ENCODE results near the gene IFNA2. TPM values are rescaled to one million over a fixed set of nuclear protein-coding genes. Genes with fewer than 3 reads are reported as not detected.

The IFNA2 gene
- polyA plus RNA-seq, 1 donor from 2014 or later, result not detected

DNA sequence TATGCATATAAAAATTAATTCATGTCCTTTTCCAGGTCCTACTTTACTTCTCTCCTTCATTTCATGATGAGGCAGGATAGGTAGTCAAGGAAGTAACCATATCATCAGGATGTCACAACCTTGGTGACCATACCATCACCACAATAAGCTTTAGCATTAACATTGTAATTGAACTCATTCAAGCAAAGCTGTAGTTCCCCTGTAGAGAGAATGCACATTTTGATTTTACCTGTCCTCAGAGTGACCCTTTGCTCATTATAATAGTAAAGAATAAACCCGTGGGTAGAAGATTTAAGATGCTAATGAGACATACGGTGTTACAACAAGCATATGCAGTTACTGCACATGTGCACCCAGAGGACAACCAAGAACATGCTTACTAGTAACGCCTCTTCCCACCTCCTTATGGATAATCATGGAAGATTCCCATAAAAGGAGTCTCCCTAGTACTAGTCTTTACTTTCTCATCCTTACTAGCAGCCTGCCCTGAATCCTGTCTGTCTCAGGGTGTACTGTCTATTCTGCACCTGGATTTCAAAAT lies 36.7 kb downstream of the IFNA2 start:
- H3K36me3 Mint-ChIP-seq, result no peaks in the 10 kb centered on the region
- H3K4me1 Mint-ChIP-seq, result peaks cover 0 to 5% (median 4%) of the 10 kb centered on the region in 3 donors
- H3K27me3 Mint-ChIP-seq, result peaks cover 35% of the 10 kb centered on the region
- no peak overlapping the region for H3K4me3 Mint-ChIP-seq
- H3K27ac Mint-ChIP-seq, result no peak overlapping the region
- H3K9me3 Mint-ChIP-seq, result peaks cover 0 to 5% (median 4%) of the 10 kb centered on the region in 3 donors

DNA sequence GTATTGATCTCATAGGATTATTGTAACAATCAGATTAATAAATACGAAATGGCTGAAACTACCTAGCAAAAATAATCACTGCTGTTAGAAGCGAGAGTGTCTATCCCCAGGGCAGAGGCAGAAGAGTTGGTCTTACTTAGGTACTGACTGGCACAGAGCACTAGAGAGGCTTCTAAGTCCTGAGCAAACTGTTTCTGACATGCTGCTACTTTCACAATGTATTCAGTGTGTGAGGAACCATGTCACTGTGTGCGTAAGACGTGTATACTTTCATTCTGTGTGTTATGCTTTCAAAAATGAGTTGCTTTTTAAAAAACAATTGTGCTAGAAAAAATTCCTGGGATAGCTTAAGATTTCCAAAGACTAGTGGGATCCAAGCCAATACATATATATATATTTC lies 44.5 kb downstream of the IFNA2 start:
- no peak overlapping the region for H3K4me3 Mint-ChIP-seq
- no peaks in the 10 kb centered on the region for H3K36me3 Mint-ChIP-seq
- H3K9me3 Mint-ChIP-seq, result peaks cover 0 to 4% (median 2%) of the 10 kb centered on the region in 3 donors
- H3K27ac Mint-ChIP-seq, result no peak overlapping the region
- H3K27me3 Mint-ChIP-seq, result peaks cover 36% of the 10 kb centered on the region
- peaks cover 2 to 9% (median 8%) of the 10 kb centered on the region in 3 donors for H3K4me1 Mint-ChIP-seq

DNA sequence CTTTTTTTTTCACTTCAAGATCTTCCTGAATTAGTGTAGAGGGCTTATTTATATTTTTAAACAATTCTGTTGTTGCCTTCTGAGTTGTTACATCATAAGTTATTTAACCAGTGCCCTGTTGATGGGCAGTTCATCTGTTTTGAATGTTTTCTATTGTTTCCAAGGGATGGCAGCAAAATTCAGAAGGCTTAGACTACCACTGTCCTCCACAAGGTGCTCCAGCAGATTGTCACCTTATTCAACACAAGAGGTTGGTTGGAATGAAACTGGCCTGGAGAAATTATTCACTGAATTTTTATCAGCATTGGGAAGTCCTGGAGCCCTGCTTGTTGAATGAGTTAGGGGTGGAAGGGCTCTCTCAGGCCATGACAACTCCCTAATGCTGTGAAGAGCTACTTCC lies 48.7 kb downstream of the IFNA2 start:
- H3K9me3 Mint-ChIP-seq, result no peaks in the 10 kb centered on the region
- peak overlapping the region in 3 of 4 donors; percentile 65 to 98 (median 97) for H3K4me3 Mint-ChIP-seq
- H3K36me3 Mint-ChIP-seq, result no peaks in the 10 kb centered on the region
- H3K27me3 Mint-ChIP-seq, result peaks cover 6% of the 10 kb centered on the region
- peak overlapping the region; percentile 7 to 91 (median 85) for H3K27ac Mint-ChIP-seq
- peaks cover 31 to 41% (median 33%) of the 10 kb centered on the region in 3 donors for H3K4me1 Mint-ChIP-seq

DNA sequence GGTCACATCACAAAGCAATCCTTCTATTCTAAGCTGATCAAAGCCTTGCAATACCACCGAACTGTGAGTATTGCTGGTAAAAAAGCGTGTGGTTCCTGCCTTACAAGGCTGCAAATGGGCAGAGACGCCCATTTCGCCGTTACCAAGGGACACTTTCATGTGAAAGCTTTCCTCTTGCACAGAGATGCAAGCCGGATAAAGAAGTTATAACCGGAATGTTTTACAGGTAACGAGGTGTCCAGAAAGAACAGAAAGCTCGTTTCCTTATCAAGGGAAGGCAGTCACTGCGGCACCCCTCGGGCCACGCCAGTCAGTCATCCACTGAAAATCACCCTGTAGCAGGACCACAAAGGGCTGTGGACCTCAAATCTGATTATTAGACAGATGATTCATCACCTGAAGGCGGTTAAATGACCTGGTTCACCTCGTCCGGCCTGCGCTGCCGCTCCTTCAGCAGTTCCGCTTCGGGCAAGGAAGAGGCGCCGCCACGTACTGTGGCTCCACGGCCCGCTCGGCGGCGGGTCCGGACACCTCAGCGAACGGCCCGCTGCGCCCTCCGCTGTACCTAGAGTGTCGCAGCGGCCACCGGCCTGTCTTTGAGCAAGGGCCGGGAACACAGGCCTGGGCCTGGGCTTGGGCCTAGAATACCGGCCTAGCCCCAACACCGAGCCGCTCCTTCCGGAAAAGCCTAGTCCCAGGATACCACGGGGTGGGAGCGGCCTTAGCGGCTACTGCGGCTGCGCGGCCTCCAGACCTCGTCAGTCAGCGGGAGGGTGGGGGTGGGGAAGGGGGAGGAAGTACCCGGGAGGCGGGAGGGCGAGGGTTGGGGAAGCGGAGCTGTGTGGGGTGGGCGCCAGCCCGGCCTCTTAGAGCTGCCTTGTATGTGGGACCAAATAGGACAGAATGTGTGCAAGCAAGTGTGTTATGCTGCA lies 50.2 kb downstream of the IFNA2 start, which contains the start of gene KLHL9:
Gene KLHL9, minus strand, starts transcription at position 704 of the 932 bp plus-strand sequence. Its CDS starts 545 bp downstream, at position 159.
- Mint-ChIP-seq H3K27me3 (peaks cover 1% of the 10 kb centered on the region), H3K4me3 (peak within 1 kb of the TSS; percentile 92 to 98 (median 97)), H3K9me3 (no peaks in the 10 kb centered on the region), H3K27ac (peak within 1 kb of the TSS; percentile 85 to 91 (median 91)), H3K4me1 (peaks cover 35 to 47% (median 40%) of the 10 kb centered on the region in 3 donors), H3K36me3 (peaks cover 1% of the 10 kb centered on the region)

Other genes starting within 250 kb of the IFNA2 start
- not detected for gene IFNW1, start 243.6 kb downstream of the IFNA2 start, polyA plus RNA-seq
- not detected for gene IFNA21, start 218.7 kb downstream of the IFNA2 start, polyA plus RNA-seq
- gene IFNA4, start 197.8 kb downstream of the IFNA2 start, polyA plus RNA-seq, result not detected
- not detected for gene IFNA7, start 183.2 kb downstream of the IFNA2 start, polyA plus RNA-seq
- not detected for gene IFNA10, start 178.3 kb downstream of the IFNA2 start, polyA plus RNA-seq
- not detected for gene IFNA16, start 168.1 kb downstream of the IFNA2 start, polyA plus RNA-seq
- not detected for gene IFNA17, start 157.2 kb downstream of the IFNA2 start, polyA plus RNA-seq
- not detected for gene IFNA14, start 145.4 kb downstream of the IFNA2 start, polyA plus RNA-seq
- gene IFNA5, start 80.1 kb downstream of the IFNA2 start, polyA plus RNA-seq, result not detected
- gene KLHL9, start 50.0 kb downstream of the IFNA2 start, polyA plus RNA-seq, result 8.4 TPM
- gene IFNA6, start 34.5 kb downstream of the IFNA2 start, polyA plus RNA-seq, result not detected
- gene IFNA13, start 17.3 kb downstream of the IFNA2 start, polyA plus RNA-seq, result not detected
- not detected for gene IFNA8, start 23.7 kb upstream of the IFNA2 start, polyA plus RNA-seq
- gene IFNA1, start 55.0 kb upstream of the IFNA2 start, polyA plus RNA-seq, result 0.38 TPM
- not detected for gene IFNE, start 96.9 kb upstream of the IFNA2 start, polyA plus RNA-seq